ENCODE data around the gene MYO3A. TPM values are rescaled to one million over a fixed set of nuclear protein-coding genes. Genes with fewer than 3 reads are reported as not detected.

The MYO3A gene
- total and polyA plus RNA-seq, 2 of the 4 experiments (the other 2 are of a cell fraction): not detected

DNA sequence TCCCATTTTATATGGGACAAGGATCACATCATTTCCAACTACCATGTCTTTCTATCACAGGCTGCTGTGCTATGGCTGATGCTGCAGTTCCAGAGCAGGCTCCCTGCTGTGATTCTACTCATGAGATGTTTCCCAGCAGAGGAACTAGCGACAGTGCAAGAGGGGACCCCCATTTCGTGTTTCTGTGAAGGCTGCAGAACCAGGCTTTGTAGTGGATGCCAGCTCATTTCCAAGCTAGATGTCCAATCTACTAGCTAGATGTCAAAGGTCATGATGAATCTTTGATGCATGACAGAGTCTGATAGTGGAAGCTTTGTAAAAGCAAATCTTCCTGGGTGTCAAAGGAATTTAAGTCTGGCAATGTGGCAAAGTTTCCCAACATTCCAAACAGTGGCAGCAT lies 21.2 kb upstream of the MYO3A start:
- Histone ChIP-seq H3K18ac (ENCODE audit: low read depth, low read length) (no peak overlapping the region), H2AK5ac (ENCODE audit: low read depth, low read length) (no peak overlapping the region)

More for the DNA sequence above, 21.2 kb upstream of the MYO3A start:
- no peak overlapping the region for H2AFZ ChIP-seq (replicated peaks; ENCODE audit: low read length, poor library complexity)
- H3K36me3 ChIP-seq (ENCODE audit: control insufficient read depth, insufficient read depth, low read length): no peaks in the 10 kb centered on the region
- no peak overlapping the region for H2BK15ac ChIP-seq (ENCODE audit: low read depth, low read length)
- no peaks in the 10 kb centered on the region for H3K79me1 ChIP-seq (ENCODE audit: low read depth in 1 of 2, low read length in 2 of 2)
- H3K9me1 ChIP-seq (ENCODE audit: insufficient read depth, low read length): no peaks in the 10 kb centered on the region
- no peak overlapping the region for H3K4ac ChIP-seq (ENCODE audit: low read depth, low read length)
- no peak overlapping the region for H3K9ac ChIP-seq (ENCODE audit: low read depth, low read length)
- TF ChIP-seq, protein P1, sequence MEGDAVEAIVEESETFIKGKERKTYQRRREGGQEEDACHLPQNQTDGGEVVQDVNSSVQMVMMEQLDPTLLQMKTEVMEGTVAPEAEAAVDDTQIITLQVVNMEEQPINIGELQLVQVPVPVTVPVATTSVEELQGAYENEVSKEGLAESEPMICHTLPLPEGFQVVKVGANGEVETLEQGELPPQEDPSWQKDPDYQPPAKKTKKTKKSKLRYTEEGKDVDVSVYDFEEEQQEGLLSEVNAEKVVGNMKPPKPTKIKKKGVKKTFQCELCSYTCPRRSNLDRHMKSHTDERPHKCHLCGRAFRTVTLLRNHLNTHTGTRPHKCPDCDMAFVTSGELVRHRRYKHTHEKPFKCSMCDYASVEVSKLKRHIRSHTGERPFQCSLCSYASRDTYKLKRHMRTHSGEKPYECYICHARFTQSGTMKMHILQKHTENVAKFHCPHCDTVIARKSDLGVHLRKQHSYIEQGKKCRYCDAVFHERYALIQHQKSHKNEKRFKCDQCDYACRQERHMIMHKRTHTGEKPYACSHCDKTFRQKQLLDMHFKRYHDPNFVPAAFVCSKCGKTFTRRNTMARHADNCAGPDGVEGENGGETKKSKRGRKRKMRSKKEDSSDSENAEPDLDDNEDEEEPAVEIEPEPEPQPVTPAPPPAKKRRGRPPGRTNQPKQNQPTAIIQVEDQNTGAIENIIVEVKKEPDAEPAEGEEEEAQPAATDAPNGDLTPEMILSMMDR (conservative IDR thresholded peaks at IDR 0.05; ENCODE audit: low read depth, low read length): no peak
- dilution Hi-C loops (cut with HindIII; ENCODE audit: low sequenced_read_pairs, unreplicated experiment) (no loop called here), intact Hi-C loops (cut with micrococcal nuclease) (no loop called here), in situ Hi-C loops (cut with MboI; ENCODE audit: low sequenced_read_pairs) (no loop called here)
- no peak overlapping the region for H3K4me3 ChIP-seq (ENCODE audit: insufficient read depth, low read depth, low read length)
- WGBS, 2 experiments (ENCODE audit: extremely low coverage in 2 of 2, insufficient read length in 1 of 2): no CpG with 5 or more reads among the region's 2 CpGs
- no peaks in the 10 kb centered on the region for H3K4me1 ChIP-seq (ENCODE audit: control insufficient read depth, insufficient read depth, low read length)
- no peak overlapping the region for H2AK9ac ChIP-seq (replicated peaks; ENCODE audit: low read depth, low read length, poor library complexity)
- CTCF ChIA-PET: no interaction called here
- H3K14ac ChIP-seq (replicated peaks; ENCODE audit: low read depth, low read length): no peak overlapping the region
- no peak overlapping the region for H2BK5ac ChIP-seq (ENCODE audit: low read depth, low read length, poor library complexity, severe bottlenecking)
- H2BK120ac ChIP-seq (ENCODE audit: low read depth, low read length): no peak overlapping the region
- H3K27ac ChIP-seq (ENCODE audit: insufficient read depth, low read length): no peak overlapping the region
- H4K8ac ChIP-seq (ENCODE audit: low read depth in 2 of 2, low read length in 2 of 2): no peak overlapping the region
- no peaks in the 10 kb centered on the region for H3K27me3 ChIP-seq (ENCODE audit: control insufficient read depth, insufficient read depth, low read length)
- no peak overlapping the region for H3K56ac ChIP-seq (ENCODE audit: extremely low read depth, insufficient read depth, low read length)
- peaks cover 16% of the 10 kb centered on the region for H3K9me3 ChIP-seq (ENCODE audit: control insufficient read depth, insufficient read depth, low read length)
- ATAC-seq (ENCODE audit: low read depth): no peak
- no peak overlapping the region for H4K91ac ChIP-seq (ENCODE audit: insufficient read depth, low read depth, low read length)
- no peak overlapping the region for H2BK20ac ChIP-seq (ENCODE audit: low read depth, low read length)
- POLR2A ChIA-PET (ENCODE audit: unreplicated experiment): no interaction called here
- no peak overlapping the region for H3K4me2 ChIP-seq (ENCODE audit: low read depth, low read length)
- no peak for DNase-seq
- H4K20me1 ChIP-seq (ENCODE audit: insufficient read depth, low read length): no peaks in the 10 kb centered on the region
- no TSS peak for BruUV-seq (replicated peaks)
- no peak overlapping the region for H4K5ac ChIP-seq (ENCODE audit: low read depth, low read length)
- H3K23ac ChIP-seq (ENCODE audit: low read depth, low read length): no peak overlapping the region
